WTC11 (cell line): ENCODE measurements around the gene NPPA. TPM values are rescaled to one million over a fixed set of nuclear protein-coding genes. Genes with fewer than 3 reads are reported as not detected.

Source experiments
- ATAC-seq: fragments of 200-7000 bp; cut with Tn5 transposase; 2 replicates; pipeline ENCODE4 v1.10.0; 2021; ENCODE audit warnings: mild to moderate bottlenecking, moderate library complexity
- CTCF ChIA-PET: fragments of 300-600 bp; sonication (Branson Sonifier 250); formaldehyde crosslinking; loops from one replicate; lab custom pipeline; 2021; ENCODE audit warnings: antibody characterized with exemption; lab: Charles Lee
- POLR2A ChIA-PET: fragments of 350-600 bp; sonication (Branson Sonifier 250); formaldehyde crosslinking; loops from one replicate; lab custom pipeline; 2021; ENCODE audit warnings: antibody characterized with exemption; lab: Charles Lee
- DNase-seq: peaks from one replicate; pipeline ENCODE4 v3.0.0; 2021; ENCODE audit warnings: low spot score
- H3K27ac Mint-ChIP-seq: 2 replicates; pipeline ENCODE4 v1.8.0; 2021; ENCODE audit warnings: mixed read lengths
- H3K27me3 Mint-ChIP-seq: 2 replicates; pipeline ENCODE4 v1.8.0; 2021; ENCODE audit warnings: low read depth, mild to moderate bottlenecking, moderate library complexity, mixed read lengths
- H3K36me3 Mint-ChIP-seq: 2 replicates; pipeline ENCODE4 v1.8.0; 2021; ENCODE audit warnings: mixed read lengths
- H3K4me1 Mint-ChIP-seq: 2 replicates; pipeline ENCODE4 v1.8.0; 2022; ENCODE audit warnings: mixed read lengths
- H3K4me3 Mint-ChIP-seq: 2 replicates; pipeline ENCODE4 v1.8.0; 2021; ENCODE audit warnings: mild to moderate bottlenecking, moderate library complexity, mixed read lengths
- H3K9me3 Mint-ChIP-seq: 2 replicates; pipeline ENCODE4 v1.8.0; 2021; ENCODE audit warnings: mixed read lengths
- ATF1 ChIP-seq: sonication (generic); formaldehyde crosslinking; IDR thresholded peaks from 2 replicates; pipeline ENCODE4 v1.8.1; 2023; ENCODE audit warnings: mild to moderate bottlenecking, moderate library complexity, missing genetic modification reagents
- CREM ChIP-seq: sonication (generic); formaldehyde crosslinking; IDR thresholded peaks from 2 replicates; pipeline ENCODE4 v1.8.1; 2022; ENCODE audit warnings: mild to moderate bottlenecking, missing genetic modification reagents, moderate library complexity
- GABPB1 ChIP-seq: sonication (generic); formaldehyde crosslinking; IDR thresholded peaks from 2 replicates; pipeline ENCODE4 v1.8.1; 2023; ENCODE audit warnings: mild to moderate bottlenecking, missing genetic modification reagents
- IRF2 ChIP-seq: sonication (generic); formaldehyde crosslinking; IDR thresholded peaks from 2 replicates; pipeline ENCODE4 v1.8.0; 2022; ENCODE audit warnings: low read depth, missing genetic modification reagents, borderline replicate concordance
- JUN ChIP-seq: sonication (generic); formaldehyde crosslinking; IDR thresholded peaks from 2 replicates; pipeline ENCODE4 v1.8.0; 2023; ENCODE audit warnings: mild to moderate bottlenecking, missing genetic modification reagents
- NR1H2 ChIP-seq: sonication (generic); formaldehyde crosslinking; IDR thresholded peaks from 2 replicates; pipeline ENCODE4 v1.9.0; 2021; ENCODE audit warnings: mild to moderate bottlenecking, moderate library complexity, missing genetic modification reagents
- NR3C1 ChIP-seq: sonication (generic); formaldehyde crosslinking; conservative IDR thresholded peaks from 2 replicates; pipeline ENCODE4 v1.8.1; 2023; ENCODE audit warnings: low read depth, mild to moderate bottlenecking, missing genetic modification reagents
- OVOL2 ChIP-seq: fragments of 250-450 bp; sonication (Bioruptor Pico); IDR thresholded peaks from 2 replicates; pipeline ENCODE4 v1.9.0; 2021; ENCODE audit warnings: mild to moderate bottlenecking, borderline replicate concordance
- SMAD3 ChIP-seq: sonication (generic); formaldehyde crosslinking; IDR thresholded peaks from 2 replicates; pipeline ENCODE4 v1.8.0; 2022; ENCODE audit warnings: missing genetic modification reagents, mild to moderate bottlenecking, borderline replicate concordance
- TEAD1 ChIP-seq: sonication (generic); formaldehyde crosslinking; IDR thresholded peaks from 2 replicates; pipeline ENCODE4 v1.8.0; 2022; ENCODE audit warnings: mild to moderate bottlenecking, missing genetic modification reagents
- ZNF121 ChIP-seq: sonication (generic); formaldehyde crosslinking; IDR thresholded peaks from 2 replicates; pipeline ENCODE4 v1.8.0; 2023; ENCODE audit warnings: missing genetic modification reagents
- total RNA-seq: library from RNA; stranded (reverse); gene quantifications from 3 replicates; pipeline ENCODE4 v1.2.3, GENCODE V29; 2021
- TF ChIP-seq, protein P1 (sequence below): sonication (generic); formaldehyde crosslinking; IDR thresholded peaks from 2 replicates; pipeline ENCODE4 v1.8.0; 2022; ENCODE audit warnings: missing genetic modification reagents
- TF ChIP-seq, protein P2 (sequence below): fragments of 250-450 bp; sonication (Bioruptor Pico); conservative IDR thresholded peaks from 2 replicates; pipeline ENCODE4 v1.9.0; 2021; ENCODE audit warnings: mild to moderate bottlenecking
- TF ChIP-seq, protein P3 (sequence below): sonication (generic); formaldehyde crosslinking; IDR thresholded peaks from 2 replicates; pipeline ENCODE4 v1.8.0; 2022; ENCODE audit warnings: mild to moderate bottlenecking, missing genetic modification reagents
- TF ChIP-seq, protein P4 (sequence below): sonication (generic); formaldehyde crosslinking; IDR thresholded peaks from 2 replicates; pipeline ENCODE4 v1.8.1; 2023; ENCODE audit warnings: mild to moderate bottlenecking, missing genetic modification reagents, borderline replicate concordance
- TF ChIP-seq, protein P5 (sequence below): sonication (generic); formaldehyde crosslinking; IDR thresholded peaks from 2 replicates; pipeline ENCODE4 v1.8.0; 2022; ENCODE audit warnings: mild to moderate bottlenecking, missing genetic modification reagents

Gene NPPA
- total RNA-seq, 1 experiment from 2014 or later, result not detected

DNA sequence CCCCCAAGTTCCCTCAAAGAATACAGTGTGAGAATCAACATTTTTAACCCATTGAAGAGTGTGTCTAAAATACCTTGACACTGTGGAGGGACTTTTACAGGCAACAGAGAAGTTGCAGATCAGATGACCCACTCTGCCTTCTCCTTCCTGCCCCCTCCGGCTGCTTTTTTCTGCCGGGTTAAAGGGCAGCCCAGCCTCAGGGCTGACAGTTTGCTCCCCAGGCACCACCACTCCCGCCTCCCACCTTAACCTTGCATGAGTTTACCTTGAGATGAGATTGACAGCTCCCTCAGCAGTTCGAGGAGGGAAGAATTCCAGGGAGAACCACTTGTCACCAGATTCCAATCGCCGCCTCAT is 45.0 kb downstream of the NPPA start (continued):
- TF ChIP-seq ZNF121 (CRISPR knock-in tag), result no peak
- TF ChIP-seq, protein P1, sequence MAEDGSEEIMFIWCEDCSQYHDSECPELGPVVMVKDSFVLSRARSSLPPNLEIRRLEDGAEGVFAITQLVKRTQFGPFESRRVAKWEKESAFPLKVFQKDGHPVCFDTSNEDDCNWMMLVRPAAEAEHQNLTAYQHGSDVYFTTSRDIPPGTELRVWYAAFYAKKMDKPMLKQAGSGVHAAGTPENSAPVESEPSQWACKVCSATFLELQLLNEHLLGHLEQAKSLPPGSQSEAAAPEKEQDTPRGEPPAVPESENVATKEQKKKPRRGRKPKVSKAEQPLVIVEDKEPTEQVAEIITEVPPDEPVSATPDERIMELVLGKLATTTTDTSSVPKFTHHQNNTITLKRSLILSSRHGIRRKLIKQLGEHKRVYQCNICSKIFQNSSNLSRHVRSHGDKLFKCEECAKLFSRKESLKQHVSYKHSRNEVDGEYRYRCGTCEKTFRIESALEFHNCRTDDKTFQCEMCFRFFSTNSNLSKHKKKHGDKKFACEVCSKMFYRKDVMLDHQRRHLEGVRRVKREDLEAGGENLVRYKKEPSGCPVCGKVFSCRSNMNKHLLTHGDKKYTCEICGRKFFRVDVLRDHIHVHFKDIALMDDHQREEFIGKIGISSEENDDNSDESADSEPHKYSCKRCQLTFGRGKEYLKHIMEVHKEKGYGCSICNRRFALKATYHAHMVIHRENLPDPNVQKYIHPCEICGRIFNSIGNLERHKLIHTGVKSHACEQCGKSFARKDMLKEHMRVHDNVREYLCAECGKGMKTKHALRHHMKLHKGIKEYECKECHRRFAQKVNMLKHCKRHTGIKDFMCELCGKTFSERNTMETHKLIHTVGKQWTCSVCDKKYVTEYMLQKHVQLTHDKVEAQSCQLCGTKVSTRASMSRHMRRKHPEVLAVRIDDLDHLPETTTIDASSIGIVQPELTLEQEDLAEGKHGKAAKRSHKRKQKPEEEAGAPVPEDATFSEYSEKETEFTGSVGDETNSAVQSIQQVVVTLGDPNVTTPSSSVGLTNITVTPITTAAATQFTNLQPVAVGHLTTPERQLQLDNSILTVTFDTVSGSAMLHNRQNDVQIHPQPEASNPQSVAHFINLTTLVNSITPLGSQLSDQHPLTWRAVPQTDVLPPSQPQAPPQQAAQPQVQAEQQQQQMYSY, result no peak
- TF ChIP-seq JUN, result no peak
- TF ChIP-seq SMAD3 (CRISPR knock-in tag), result no peak
- TF ChIP-seq, protein P2, sequence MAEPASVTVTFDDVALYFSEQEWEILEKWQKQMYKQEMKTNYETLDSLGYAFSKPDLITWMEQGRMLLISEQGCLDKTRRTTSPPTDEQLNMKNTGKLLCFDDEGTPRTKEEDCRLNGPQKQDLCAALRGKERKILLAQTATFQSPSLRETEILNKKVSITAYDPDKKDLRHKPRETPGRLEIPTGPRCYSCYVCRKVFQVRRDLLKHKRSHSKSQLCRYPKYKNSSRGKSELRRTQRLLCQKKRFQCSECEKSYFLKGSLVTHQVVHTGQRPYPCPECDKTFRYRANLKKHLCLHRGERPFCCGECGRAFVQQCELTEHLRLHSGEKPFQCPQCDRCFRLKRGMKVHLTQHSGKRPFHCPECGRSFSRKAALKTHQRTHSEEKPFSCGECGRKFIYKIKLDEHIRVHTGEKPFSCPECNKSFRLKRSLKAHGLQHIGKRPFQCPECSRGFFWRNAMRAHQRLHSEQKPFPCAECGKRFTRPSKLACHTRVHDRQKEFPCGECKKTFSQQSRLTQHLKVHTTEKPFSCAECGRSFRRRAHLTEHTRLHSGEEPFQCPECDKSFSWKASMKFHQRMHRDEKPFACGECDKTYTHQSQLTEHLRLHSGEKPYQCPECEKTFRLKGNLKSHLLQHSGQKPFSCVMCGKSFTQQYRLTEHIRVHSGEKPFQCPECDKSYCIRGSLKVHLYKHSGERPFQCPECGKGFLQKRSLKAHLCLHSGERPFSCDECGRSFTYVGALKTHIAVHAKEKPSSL, result no peak
- TF ChIP-seq OVOL2 (CRISPR knock-in tag), result no peak
- TF ChIP-seq CREM, result no peak
- TF ChIP-seq, protein P3, sequence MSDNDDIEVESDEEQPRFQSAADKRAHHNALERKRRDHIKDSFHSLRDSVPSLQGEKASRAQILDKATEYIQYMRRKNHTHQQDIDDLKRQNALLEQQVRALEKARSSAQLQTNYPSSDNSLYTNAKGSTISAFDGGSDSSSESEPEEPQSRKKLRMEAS (CRISPR knock-in tag), result no peak
- TF ChIP-seq, protein P4, sequence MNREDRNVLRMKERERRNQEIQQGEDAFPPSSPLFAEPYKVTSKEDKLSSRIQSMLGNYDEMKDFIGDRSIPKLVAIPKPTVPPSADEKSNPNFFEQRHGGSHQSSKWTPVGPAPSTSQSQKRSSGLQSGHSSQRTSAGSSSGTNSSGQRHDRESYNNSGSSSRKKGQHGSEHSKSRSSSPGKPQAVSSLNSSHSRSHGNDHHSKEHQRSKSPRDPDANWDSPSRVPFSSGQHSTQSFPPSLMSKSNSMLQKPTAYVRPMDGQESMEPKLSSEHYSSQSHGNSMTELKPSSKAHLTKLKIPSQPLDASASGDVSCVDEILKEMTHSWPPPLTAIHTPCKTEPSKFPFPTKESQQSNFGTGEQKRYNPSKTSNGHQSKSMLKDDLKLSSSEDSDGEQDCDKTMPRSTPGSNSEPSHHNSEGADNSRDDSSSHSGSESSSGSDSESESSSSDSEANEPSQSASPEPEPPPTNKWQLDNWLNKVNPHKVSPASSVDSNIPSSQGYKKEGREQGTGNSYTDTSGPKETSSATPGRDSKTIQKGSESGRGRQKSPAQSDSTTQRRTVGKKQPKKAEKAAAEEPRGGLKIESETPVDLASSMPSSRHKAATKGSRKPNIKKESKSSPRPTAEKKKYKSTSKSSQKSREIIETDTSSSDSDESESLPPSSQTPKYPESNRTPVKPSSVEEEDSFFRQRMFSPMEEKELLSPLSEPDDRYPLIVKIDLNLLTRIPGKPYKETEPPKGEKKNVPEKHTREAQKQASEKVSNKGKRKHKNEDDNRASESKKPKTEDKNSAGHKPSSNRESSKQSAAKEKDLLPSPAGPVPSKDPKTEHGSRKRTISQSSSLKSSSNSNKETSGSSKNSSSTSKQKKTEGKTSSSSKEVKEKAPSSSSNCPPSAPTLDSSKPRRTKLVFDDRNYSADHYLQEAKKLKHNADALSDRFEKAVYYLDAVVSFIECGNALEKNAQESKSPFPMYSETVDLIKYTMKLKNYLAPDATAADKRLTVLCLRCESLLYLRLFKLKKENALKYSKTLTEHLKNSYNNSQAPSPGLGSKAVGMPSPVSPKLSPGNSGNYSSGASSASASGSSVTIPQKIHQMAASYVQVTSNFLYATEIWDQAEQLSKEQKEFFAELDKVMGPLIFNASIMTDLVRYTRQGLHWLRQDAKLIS (CRISPR knock-in tag), result no peak
- TF ChIP-seq NR1H2 (CRISPR knock-in tag), result no peak
- TF ChIP-seq TEAD1, result no peak

DNA sequence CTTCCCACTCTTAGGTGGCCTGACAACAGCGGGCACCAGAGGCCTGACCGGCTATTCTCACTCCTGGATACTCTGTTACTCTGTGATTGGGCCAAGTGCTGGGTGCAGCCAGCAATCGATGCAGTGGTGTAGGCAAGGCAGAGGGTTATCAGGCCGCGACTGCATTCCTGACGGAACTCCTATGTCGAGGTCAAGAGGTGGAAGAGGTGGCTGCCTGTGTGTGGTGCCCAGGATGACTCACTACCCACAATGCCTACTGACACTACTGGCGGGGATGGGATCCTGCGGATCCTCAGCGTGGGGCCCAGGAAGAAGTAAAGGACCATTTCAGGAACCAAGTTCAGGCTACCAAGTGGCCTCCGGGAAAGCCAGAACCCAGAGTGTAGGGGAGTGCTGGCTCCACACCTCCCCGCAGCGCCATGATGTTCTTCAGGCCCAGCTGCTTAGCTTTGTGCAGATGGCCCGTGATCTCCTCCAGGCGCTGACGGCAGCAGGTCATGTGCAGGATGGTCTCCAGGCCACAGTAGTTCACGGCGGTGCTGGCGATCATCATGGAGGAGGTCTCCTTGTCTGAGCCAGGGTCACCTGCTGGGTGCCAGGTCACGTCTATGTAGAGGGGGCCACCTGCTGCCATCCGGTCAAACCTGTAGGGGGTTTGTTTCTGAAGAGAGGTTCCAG is 46.7 kb downstream of the NPPA start:
- ChIA-PET CTCF (interaction anchor here (4.3 kb wide), 1 partner anchor 15 kb away, joined by 98 read pairs; no protein-coding TSS in a partner anchor), POLR2A (no interaction called here)
- H3K9me3 Mint-ChIP-seq, result no peaks in the 10 kb centered on the region
- peaks cover 33% of the 10 kb centered on the region for H3K4me1 Mint-ChIP-seq
- H3K27me3 Mint-ChIP-seq, result no peaks in the 10 kb centered on the region
- ATAC-seq (no peak), DNase-seq (no peak)
- H3K27ac Mint-ChIP-seq, result no peak overlapping the region
- H3K36me3 Mint-ChIP-seq, result peaks cover 20% of the 10 kb centered on the region
- H3K4me3 Mint-ChIP-seq, result no peak overlapping the region
- TF ChIP-seq ZNF121 (CRISPR knock-in tag), result no peak
- TF ChIP-seq, protein P4 (CRISPR knock-in tag), result no peak
- no peak for TF ChIP-seq NR1H2 (CRISPR knock-in tag)
- no peak for TF ChIP-seq ATF1 (CRISPR knock-in tag)
- TF ChIP-seq IRF2 (CRISPR knock-in tag), result no peak
- TF ChIP-seq, protein P5, sequence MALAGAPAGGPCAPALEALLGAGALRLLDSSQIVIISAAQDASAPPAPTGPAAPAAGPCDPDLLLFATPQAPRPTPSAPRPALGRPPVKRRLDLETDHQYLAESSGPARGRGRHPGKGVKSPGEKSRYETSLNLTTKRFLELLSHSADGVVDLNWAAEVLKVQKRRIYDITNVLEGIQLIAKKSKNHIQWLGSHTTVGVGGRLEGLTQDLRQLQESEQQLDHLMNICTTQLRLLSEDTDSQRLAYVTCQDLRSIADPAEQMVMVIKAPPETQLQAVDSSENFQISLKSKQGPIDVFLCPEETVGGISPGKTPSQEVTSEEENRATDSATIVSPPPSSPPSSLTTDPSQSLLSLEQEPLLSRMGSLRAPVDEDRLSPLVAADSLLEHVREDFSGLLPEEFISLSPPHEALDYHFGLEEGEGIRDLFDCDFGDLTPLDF (CRISPR knock-in tag), result no peak
- TF ChIP-seq, protein P1, result no peak
- no peak for TF ChIP-seq TEAD1
- TF ChIP-seq NR3C1 (CRISPR knock-in tag), result no peak
- no peak for TF ChIP-seq GABPB1 (CRISPR knock-in tag)
